K562 (cell line): ENCODE results near the gene TTLL10. TPM values are rescaled to one million over a fixed set of nuclear protein-coding genes. Genes with fewer than 3 reads are reported as not detected.
A peak's percentile ranks its signal among the peaks of the same experiment; 100 is the strongest.

Experiments
- ATAC-seq: fragments of 200-7000 bp; cut with Tn5 transposase; 3 replicates; pipeline ENCODE4 v1.9.1; 2020; ENCODE audit warnings: moderate library complexity
- BruUV-seq: library from RNA; stranded (reverse); fragments of 400-500 nt; replicated peaks from 2 replicates; lab custom pipeline; 2021; lab: Mats Ljungman, UMichigan
- CTCF ChIA-PET: fragments of 300-600 bp; formaldehyde crosslinking; extraction: SDS; loops from one replicate; lab custom pipeline; 2021; ENCODE audit warnings: low intra/inter-chr PET ratio; lab: Yijun Ruan, JAX
- POLR2A ChIA-PET: fragments of 300-600, 350-650 bp; sonication (Branson Sonifier 250); formaldehyde crosslinking; extraction: SDS; loops from one replicate; lab custom pipeline; 2021; ENCODE audit warnings: antibody characterized with exemption, inconsistent platforms; lab: Yijun Ruan, JAX
- DNase-seq, 4 experiments: peaks; one replicate each; pipeline versions ENCODE4 v3.0.0 to v3.0.0-alpha.2; 2011 to 2018; ENCODE audit warnings: low spot score in 3 of 4, mixed read lengths in 3 of 4; ENCODE audit errors: extremely low read depth in 1 of 4
- FAIRE-seq: peaks from 2 replicates; lab custom pipeline; 2011; peaks lifted over from hg19 to GRCh38; lab: Jason Lieb, UNC
- H2AFZ ChIP-seq: 2 replicates; pipeline ENCODE4 v1.6.0; 2011; ENCODE audit warnings: low read depth, low read length, control low read depth, inconsistent platforms
- H3K27ac ChIP-seq: fragments of 200-600 bp; 3 replicates; pipeline ENCODE4 v1.8.0; 2011; ENCODE audit warnings: low read depth, mild to moderate bottlenecking, control low read depth, inconsistent platforms, low read length, moderate library complexity, mixed read lengths; ENCODE audit errors: extremely low read depth
- H3K27me3 ChIP-seq, 2 experiments: fragments of 300-600 bp in 1 of 2; 2 replicates in 1 of 2; 3 replicates in 1 of 2; pipeline versions ENCODE4 v1.6.0 to v1.8.0; 2011; ENCODE audit warnings: inconsistent platforms in 2 of 2, low read length in 2 of 2, mild to moderate bottlenecking in 1 of 2, mixed read lengths in 1 of 2, moderate library complexity in 1 of 2; ENCODE audit not compliant: control insufficient read depth in 2 of 2, insufficient read depth in 2 of 2
- H3K36me3 ChIP-seq: fragments of 300-600 bp; 3 replicates; pipeline ENCODE4 v1.8.0; 2011; ENCODE audit warnings: mild to moderate bottlenecking, low read length, inconsistent platforms; ENCODE audit not compliant: control insufficient read depth, insufficient read depth
- H3K4me1 ChIP-seq, 2 experiments: fragments of 200-600 bp in 1 of 2; replicated peaks in 1 of 2; 2 replicates in 1 of 2; 3 replicates in 1 of 2; pipeline versions ENCODE4 v1.5.1 to v1.8.0; 2011; ENCODE audit warnings: inconsistent platforms in 2 of 2, low read length in 2 of 2, mild to moderate bottlenecking in 1 of 2, mixed read lengths in 1 of 2, moderate library complexity in 1 of 2; ENCODE audit not compliant: control insufficient read depth in 2 of 2, insufficient read depth in 2 of 2
- H3K4me2 ChIP-seq: 2 replicates; pipeline ENCODE4 v1.6.1; 2011; ENCODE audit warnings: low read length, control low read depth, inconsistent platforms, mixed read lengths; ENCODE audit not compliant: insufficient read depth
- H3K4me3 ChIP-seq: fragments of 200-600 bp; sonication (generic), shearing (Covaris generic); 2 replicates; pipeline ENCODE4 v1.5.1; 2016; ENCODE audit warnings: control low read depth, inconsistent platforms
- H3K79me2 ChIP-seq: fragments of 200-600 bp; 3 replicates; pipeline ENCODE4 v1.8.0; 2011; ENCODE audit warnings: low read length, inconsistent platforms; ENCODE audit not compliant: control insufficient read depth, insufficient read depth
- H3K9ac ChIP-seq, 2 experiments: 2 replicates each; pipeline versions ENCODE4 v1.6.0 to v1.6.1; 2011; ENCODE audit warnings: low read depth in 2 of 2, low read length in 2 of 2, control low read depth in 1 of 2, inconsistent platforms in 1 of 2, mild to moderate bottlenecking in 1 of 2, mixed read lengths in 1 of 2; ENCODE audit not compliant: insufficient read depth in 1 of 2
- H3K9me1 ChIP-seq: one replicate; pipeline ENCODE4 v1.6.0; 2011; ENCODE audit warnings: inconsistent platforms, mild to moderate bottlenecking, low read length, moderate library complexity; ENCODE audit not compliant: control insufficient read depth, insufficient read depth
- H3K9me3 ChIP-seq: replicated peaks from 2 replicates; pipeline ENCODE4 v1.5.1; 2011; ENCODE audit warnings: low read depth, low read length, inconsistent platforms; ENCODE audit not compliant: control insufficient read depth, insufficient read depth
- H4K20me1 ChIP-seq: replicated peaks from 2 replicates; pipeline ENCODE4 v1.6.1; 2011; ENCODE audit warnings: low read length, inconsistent platforms, mixed read lengths; ENCODE audit not compliant: control insufficient read depth, insufficient read depth
- ARID1B ChIP-seq: fragments of 450-650 bp; IDR thresholded peaks from 2 replicates; pipeline ENCODE4 v1.6.1; 2016; ENCODE audit warnings: antibody characterized with exemption, mild to moderate bottlenecking, inconsistent platforms
- CBX8 ChIP-seq: fragments of 200-600 bp; sonication (generic); IDR thresholded peaks from 2 replicates; pipeline ENCODE4 v1.6.1; 2012; ENCODE audit warnings: borderline replicate concordance, mixed run types, low read depth, mild to moderate bottlenecking, moderate library complexity, mixed read lengths, low read length, control low read depth, inconsistent platforms; ENCODE audit not compliant: poor library complexity, severe bottlenecking; ENCODE audit errors: extremely low read depth
- DPF2 ChIP-seq: fragments of 450-650 bp; IDR thresholded peaks from 2 replicates; pipeline ENCODE4 v1.6.1; 2016
- FOSL1 ChIP-seq: fragments of 200-800 bp; sonication (Bioruptor generic); conservative IDR thresholded peaks from 2 replicates; pipeline ENCODE4 v1.6.1; 2016; ENCODE audit warnings: missing genetic modification characterization, missing compliant biosample characterization
- KLF16 ChIP-seq: IDR thresholded peaks from 2 replicates; pipeline ENCODE4 v1.6.1; 2016; ENCODE audit warnings: antibody characterized with exemption
- L3MBTL2 ChIP-seq: fragments of 450-650 bp; IDR thresholded peaks from 2 replicates; pipeline ENCODE4 v1.6.1; 2016; ENCODE audit warnings: mild to moderate bottlenecking, moderate library complexity
- MCM3 ChIP-seq: fragments of 450-650 bp; IDR thresholded peaks from 2 replicates; pipeline ENCODE4 v1.6.1; 2016
- NR2C2 ChIP-seq, 2 experiments: fragments of 200-800 bp in 1 of 2; sonication (Bioruptor generic) in 1 of 2; sonication (generic) in 1 of 2; formaldehyde crosslinking in 1 of 2; IDR thresholded peaks; 2 replicates each; pipeline versions ENCODE4 v1.6.1 to v1.8.0; 2016 to 2022; ENCODE audit warnings: mild to moderate bottlenecking in 1 of 2, missing compliant biosample characterization in 1 of 2, missing genetic modification characterization in 1 of 2, missing genetic modification reagents in 1 of 2
- ZNF263 ChIP-seq: sonication (generic); formaldehyde crosslinking; IDR thresholded peaks from 2 replicates; pipeline ENCODE4 v1.8.0; 2022; ENCODE audit warnings: mild to moderate bottlenecking, missing genetic modification reagents, borderline replicate concordance
- ZNF584 ChIP-seq: fragments of 200-800 bp; sonication (Bioruptor generic); IDR thresholded peaks from 2 replicates; pipeline ENCODE4 v1.6.1; 2016; ENCODE audit warnings: low read depth, mild to moderate bottlenecking, missing genetic modification characterization, missing compliant biosample characterization
- ZNF778 ChIP-seq: fragments of 450-650 bp; formaldehyde crosslinking; IDR thresholded peaks from 2 replicates; pipeline ENCODE4 v1.4.0; 2020; ENCODE audit warnings: mild to moderate bottlenecking, moderate library complexity
- WGBS: fragments of 100-300 bp; shearing (Covaris generic); methylation state at CpG from one replicate; pipeline ENCODE4 v1.1.6; 2016; ENCODE audit warnings: low coverage, mixed read lengths; ENCODE audit not compliant: insufficient coverage; ENCODE audit errors: missing lambda C conversion rate; 5-methylcytosine and 5-hydroxymethylcytosine counted together
- in situ Hi-C: fragments of 300-500 bp; cut with MboI; formaldehyde crosslinking; loops from 4 replicates; pipeline ENCODE4 v1.15.0; 2018; ENCODE audit warnings: inconsistent platforms, mixed read lengths
- intact Hi-C: fragments of 100-400 bp; cut with micrococcal nuclease; formaldehyde crosslinking; loops from 2 replicates; pipeline ENCODE4 v1.14.2; 2022
- polyA plus RNA-seq, 8 experiments: library from polyadenylated mRNA; depleted of rRNA in 4 of 8; stranded (reverse) in 5 of 8; unstranded in 3 of 8; fragments of >200 nt; fragmentation: Nextera tagmentation in 2 of 8; fragmentation: Illumina TruSeq in 1 of 8; extraction: Ambion mirVana in 2 of 8; extraction: Trizol in 1 of 8; gene quantifications; 2 replicates each; pipeline versions ENCODE4 v1.2.1 to v1.2.3, GENCODE V29; 2011 to 2014; ENCODE audit warnings: inconsistent platforms in 1 of 8, missing spikeins in 1 of 8
- total RNA-seq, 7 experiments: library from RNA; depleted of rRNA in 6 of 7; stranded (reverse); fragments of >200 nt in 6 of 7; fragmentation: Illumina TruSeq in 2 of 7; extraction: Trizol in 2 of 7; gene quantifications; 2 replicates each; pipeline versions ENCODE4 v1.2.1 to v1.2.3, GENCODE V29; 2011 to 2021; ENCODE audit warnings: low replicate concordance in 1 of 7
- TF ChIP-seq, protein P1 (sequence below): sonication (generic); formaldehyde crosslinking; IDR thresholded peaks from 2 replicates; pipeline ENCODE4 v1.9.0; 2022; ENCODE audit warnings: mild to moderate bottlenecking, missing genetic modification reagents
- TF ChIP-seq, protein P2 (sequence below): sonication (generic); formaldehyde crosslinking; IDR thresholded peaks from 2 replicates; pipeline ENCODE4 v1.8.0; 2023; ENCODE audit warnings: missing genetic modification reagents, mild to moderate bottlenecking, borderline replicate concordance
- TF ChIP-seq, protein P3 (sequence below), 3 experiments: fragments of 200-800 bp in 1 of 3; sonication (Bioruptor generic) in 1 of 3; sonication (generic) in 1 of 3; formaldehyde crosslinking in 1 of 3; IDR thresholded peaks; 2 replicates each; pipeline versions ENCODE4 v1.6.1 to v1.8.0; 2016 to 2022; ENCODE audit warnings: mild to moderate bottlenecking in 2 of 3, missing compliant biosample characterization in 2 of 3, missing genetic modification characterization in 2 of 3, missing genetic modification reagents in 1 of 3

TTLL10 gene
- total and polyA plus RNA-seq, 9 of the 15 experiments (the other 6 are each of a cell fraction or from before 2014, with no cell fraction given): not detected

DNA sequence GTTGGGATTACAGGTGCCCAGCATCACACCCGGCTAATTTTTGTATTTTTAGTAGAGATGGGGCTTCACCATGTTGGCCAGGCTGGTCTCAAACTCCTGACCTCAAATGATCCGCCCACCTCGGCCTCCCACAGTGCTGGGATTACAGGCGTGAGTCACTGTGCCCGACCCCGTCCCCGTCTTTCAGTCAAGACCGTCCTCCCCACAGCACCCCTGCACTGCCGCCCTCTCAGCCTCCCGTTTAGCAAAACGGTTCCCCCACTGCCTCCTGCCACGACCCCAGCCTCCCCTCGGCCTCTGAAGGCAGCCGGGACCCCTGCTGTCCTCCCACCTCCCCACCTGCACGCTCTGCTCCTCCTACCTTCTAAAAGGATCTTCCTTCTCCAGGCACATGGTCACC lies 31.3 kb upstream of the TTLL10 start (continued):
- 0 out of 2 replicates have a peak, but pooled peaks have one; percentile 18 for TF ChIP-seq FOSL1 (tag)
- TF ChIP-seq ARID1B: peak; percentile 47; the same call in 1 of the 2 replicates
- TF ChIP-seq ZNF263 (CRISPR knock-in tag): peak; percentile 78

DNA sequence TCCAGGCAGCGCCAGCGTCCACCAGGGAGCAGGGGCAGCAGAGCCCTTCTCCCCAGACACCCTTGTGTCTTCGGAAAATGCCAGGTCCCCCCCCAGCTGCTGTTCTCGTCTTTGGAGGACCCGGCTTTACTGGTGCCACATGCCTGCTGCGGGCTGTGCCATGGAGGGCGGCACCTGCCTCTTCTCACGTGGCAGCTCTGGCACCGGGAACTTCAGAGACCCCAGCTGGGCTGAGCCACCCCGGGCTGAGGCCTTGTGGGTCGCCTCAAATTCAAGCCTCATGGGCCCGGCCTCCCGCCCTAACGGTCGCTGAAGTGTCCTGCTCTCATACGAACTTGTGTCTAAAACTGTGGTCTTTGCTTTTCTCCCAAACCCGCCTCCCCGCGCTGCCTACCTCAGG lies 30.8 kb upstream of the TTLL10 start:
- Histone ChIP-seq H3K4me1 (peaks cover 0 to 71% of the 10 kb centered on the region in 2 experiments; a peak in 4 of 5 replicates), H3K27ac (no peak overlapping the region), H3K79me2 (no peaks in the 10 kb centered on the region), H3K4me3 (no peak overlapping the region), H3K9me3 (no peaks in the 10 kb centered on the region), H3K9ac (peak overlapping the region in 1 of 2 experiments; percentile 78; a peak in 2 of 4 replicates), H2AFZ (0 out of 2 replicates have a peak overlapping the region, but pooled peaks have one; percentile 44), H3K27me3 (peaks cover 9 to 21% of the 10 kb centered on the region in 2 experiments; a peak in 4 of 5 replicates), H3K36me3 (no peaks in the 10 kb centered on the region), H3K9me1 (no peaks in the 10 kb centered on the region), H4K20me1 (0 out of 2 replicates have a peak, but pooled peaks cover 4% of the 10 kb centered on the region), H3K4me2 (no peak overlapping the region)
- POLR2A ChIA-PET: no interaction called here
- intact Hi-C loops (no loop called here), in situ Hi-C loops (no loop called here)
- ATAC-seq (no peak), DNase-seq (no peak), FAIRE-seq (no peak)
- no TSS peak for BruUV-seq
- 73% methylated on average over 19 of the region's 19 CpGs for WGBS
- CTCF ChIA-PET: no interaction called here
- no peak for TF ChIP-seq ZNF778 (CRISPR knock-in tag)
- TF ChIP-seq, protein P1, sequence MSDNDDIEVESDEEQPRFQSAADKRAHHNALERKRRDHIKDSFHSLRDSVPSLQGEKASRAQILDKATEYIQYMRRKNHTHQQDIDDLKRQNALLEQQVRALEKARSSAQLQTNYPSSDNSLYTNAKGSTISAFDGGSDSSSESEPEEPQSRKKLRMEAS (CRISPR knock-in tag): peak; percentile 47; the same call in 1 of the 2 replicates
- no peak for TF ChIP-seq ZNF584
- TF ChIP-seq DPF2: no peak
- no peak for TF ChIP-seq KLF16
- no peak for TF ChIP-seq MCM3
- TF ChIP-seq CBX8: no peak
- TF ChIP-seq, protein P2, sequence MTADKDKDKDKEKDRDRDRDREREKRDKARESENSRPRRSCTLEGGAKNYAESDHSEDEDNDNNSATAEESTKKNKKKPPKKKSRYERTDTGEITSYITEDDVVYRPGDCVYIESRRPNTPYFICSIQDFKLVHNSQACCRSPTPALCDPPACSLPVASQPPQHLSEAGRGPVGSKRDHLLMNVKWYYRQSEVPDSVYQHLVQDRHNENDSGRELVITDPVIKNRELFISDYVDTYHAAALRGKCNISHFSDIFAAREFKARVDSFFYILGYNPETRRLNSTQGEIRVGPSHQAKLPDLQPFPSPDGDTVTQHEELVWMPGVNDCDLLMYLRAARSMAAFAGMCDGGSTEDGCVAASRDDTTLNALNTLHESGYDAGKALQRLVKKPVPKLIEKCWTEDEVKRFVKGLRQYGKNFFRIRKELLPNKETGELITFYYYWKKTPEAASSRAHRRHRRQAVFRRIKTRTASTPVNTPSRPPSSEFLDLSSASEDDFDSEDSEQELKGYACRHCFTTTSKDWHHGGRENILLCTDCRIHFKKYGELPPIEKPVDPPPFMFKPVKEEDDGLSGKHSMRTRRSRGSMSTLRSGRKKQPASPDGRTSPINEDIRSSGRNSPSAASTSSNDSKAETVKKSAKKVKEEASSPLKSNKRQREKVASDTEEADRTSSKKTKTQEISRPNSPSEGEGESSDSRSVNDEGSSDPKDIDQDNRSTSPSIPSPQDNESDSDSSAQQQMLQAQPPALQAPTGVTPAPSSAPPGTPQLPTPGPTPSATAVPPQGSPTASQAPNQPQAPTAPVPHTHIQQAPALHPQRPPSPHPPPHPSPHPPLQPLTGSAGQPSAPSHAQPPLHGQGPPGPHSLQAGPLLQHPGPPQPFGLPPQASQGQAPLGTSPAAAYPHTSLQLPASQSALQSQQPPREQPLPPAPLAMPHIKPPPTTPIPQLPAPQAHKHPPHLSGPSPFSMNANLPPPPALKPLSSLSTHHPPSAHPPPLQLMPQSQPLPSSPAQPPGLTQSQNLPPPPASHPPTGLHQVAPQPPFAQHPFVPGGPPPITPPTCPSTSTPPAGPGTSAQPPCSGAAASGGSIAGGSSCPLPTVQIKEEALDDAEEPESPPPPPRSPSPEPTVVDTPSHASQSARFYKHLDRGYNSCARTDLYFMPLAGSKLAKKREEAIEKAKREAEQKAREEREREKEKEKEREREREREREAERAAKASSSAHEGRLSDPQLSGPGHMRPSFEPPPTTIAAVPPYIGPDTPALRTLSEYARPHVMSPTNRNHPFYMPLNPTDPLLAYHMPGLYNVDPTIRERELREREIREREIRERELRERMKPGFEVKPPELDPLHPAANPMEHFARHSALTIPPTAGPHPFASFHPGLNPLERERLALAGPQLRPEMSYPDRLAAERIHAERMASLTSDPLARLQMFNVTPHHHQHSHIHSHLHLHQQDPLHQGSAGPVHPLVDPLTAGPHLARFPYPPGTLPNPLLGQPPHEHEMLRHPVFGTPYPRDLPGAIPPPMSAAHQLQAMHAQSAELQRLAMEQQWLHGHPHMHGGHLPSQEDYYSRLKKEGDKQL (CRISPR knock-in tag): no peak
- peak; percentile 43; the same call in 1 of the 2 replicates for TF ChIP-seq L3MBTL2
- TF ChIP-seq, protein P3, sequence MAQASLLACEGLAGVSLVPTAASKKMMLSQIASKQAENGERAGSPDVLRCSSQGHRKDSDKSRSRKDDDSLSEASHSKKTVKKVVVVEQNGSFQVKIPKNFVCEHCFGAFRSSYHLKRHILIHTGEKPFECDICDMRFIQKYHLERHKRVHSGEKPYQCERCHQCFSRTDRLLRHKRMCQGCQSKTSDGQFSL (CRISPR knock-in tag; IDR thresholded peaks at IDR 0.05): peak; percentile 70; the same call in 1 of the 2 replicates
- TF ChIP-seq, protein P3 (tag; IDR thresholded peaks at IDR 0.05): no peak
- TF ChIP-seq NR2C2 (CRISPR knock-in tag; IDR thresholded peaks at IDR 0.05): no peak
- no peak for TF ChIP-seq NR2C2 (tag; IDR thresholded peaks at IDR 0.05)
